A549 (cell line): ENCODE results near the gene TPGS1. TPM values are rescaled to one million over a fixed set of nuclear protein-coding genes. Genes with fewer than 3 reads are reported as not detected.
A peak's percentile ranks its signal among the peaks of the same experiment; 100 is the strongest.

Experiments used
- ATAC-seq, 2 experiments: fragments of 200-7000 bp in 1 of 2; fragments of >200 bp in 1 of 2; cut with Nextera tagmentation in 1 of 2; cut with Tn5 transposase in 1 of 2; 3 replicates each; pipeline versions ENCODE4 v1.8.0 to v1.9.1; 2018 to 2020; ENCODE audit warnings: mild to moderate bottlenecking in 1 of 2, moderate library complexity in 1 of 2
- CTCF ChIA-PET: fragments of 300-600 bp; sonication (Branson Sonifier 250); formaldehyde crosslinking; extraction: SDS; loops from one replicate; lab custom pipeline; 2021; ENCODE audit warnings: antibody characterized with exemption, inconsistent platforms; lab: Yijun Ruan, JAX
- POLR2A ChIA-PET: fragments of 350-600 bp; formaldehyde crosslinking; extraction: SDS; loops from one replicate; lab custom pipeline; 2021; ENCODE audit warnings: antibody characterized with exemption, inconsistent platforms; lab: Yijun Ruan, JAX
- DNase-seq, 2 experiments: peaks; one replicate each; pipeline versions ENCODE4 v3.0.0 to v3.0.0-alpha.2; 2011 to 2016; ENCODE audit warnings: low read depth in 1 of 2, low spot score in 1 of 2
- FAIRE-seq: peaks from 2 replicates; lab custom pipeline; 2011; peaks lifted over from hg19 to GRCh38; lab: Jason Lieb, UNC
- H3K27ac ChIP-seq, 2 experiments: fragments of >200 bp; sonication (Bioruptor Twin); formaldehyde crosslinking; 3 replicates each; pipeline ENCODE4 v1.5.1; 2016 to 2017
- H3K4me1 ChIP-seq: fragments of >200 bp; sonication (Bioruptor Twin); formaldehyde crosslinking; 3 replicates; pipeline ENCODE4 v1.6.1; 2016
- H3K4me2 ChIP-seq: fragments of >200 bp; sonication (Bioruptor Twin); formaldehyde crosslinking; 3 replicates; pipeline ENCODE4 v1.6.1; 2016
- H3K4me3 ChIP-seq: fragments of >200 bp; sonication (Bioruptor Twin); formaldehyde crosslinking; 3 replicates; pipeline ENCODE4 v1.5.1; 2016
- H3K9me3 ChIP-seq: fragments of >200 bp; sonication (Bioruptor Twin); formaldehyde crosslinking; 3 replicates; pipeline ENCODE4 v1.6.1; 2016
- BCL3 ChIP-seq: fragments of >200 bp; sonication (Bioruptor Twin); formaldehyde crosslinking; IDR thresholded peaks from 3 replicates; pipeline ENCODE4 v1.6.1; 2016
- CBX8 ChIP-seq: fragments of 200-600 bp; sonication (generic); IDR thresholded peaks from 2 replicates; pipeline ENCODE4 v1.6.1; 2016
- CTCF ChIP-seq: fragments of >200 bp; sonication (Bioruptor Twin); formaldehyde crosslinking; IDR thresholded peaks from 3 replicates; pipeline ENCODE4 v1.5.1; 2016
- ELK1 ChIP-seq: fragments of 150-350 bp; IDR thresholded peaks from 2 replicates; pipeline ENCODE4 v1.6.1; 2014; ENCODE audit warnings: low read depth, mild to moderate bottlenecking, low read length
- GATA3 ChIP-seq: IDR thresholded peaks from 2 replicates; pipeline ENCODE4 v1.6.1; 2012; ENCODE audit warnings: borderline replicate concordance
- HEYL ChIP-seq: fragments of 250-450 bp; sonication (Bioruptor Pico); IDR thresholded peaks from 2 replicates; pipeline ENCODE4 v1.8.0; 2021; ENCODE audit warnings: mild to moderate bottlenecking, moderate library complexity
- HOXB13 ChIP-seq: fragments of 250-450 bp; sonication (Bioruptor Pico); IDR thresholded peaks from 2 replicates; pipeline ENCODE4 v1.5.0; 2020; ENCODE audit warnings: low read depth, mild to moderate bottlenecking, moderate library complexity
- HOXB5 ChIP-seq: fragments of 250-450 bp; sonication (Bioruptor Pico); IDR thresholded peaks from 2 replicates; pipeline ENCODE4 v1.5.0; 2020; ENCODE audit warnings: mild to moderate bottlenecking, moderate library complexity
- JUN ChIP-seq, 2 experiments: fragments of >200 bp; sonication (Bioruptor Twin); formaldehyde crosslinking; IDR thresholded peaks; 2 replicates in 1 of 2; 3 replicates in 1 of 2; pipeline ENCODE4 v1.6.1; 2016 to 2017
- KDM5A ChIP-seq: fragments of 200-600 bp; sonication (generic); IDR thresholded peaks from 2 replicates; pipeline ENCODE4 v1.6.1; 2016; ENCODE audit warnings: antibody characterized with exemption, mild to moderate bottlenecking
- MYC ChIP-seq: IDR thresholded peaks from 2 replicates; pipeline ENCODE4 v1.6.1; 2012; ENCODE audit warnings: mild to moderate bottlenecking, inconsistent platforms, low read length, improper control_type of control experiment, borderline replicate concordance
- NPAS2 ChIP-seq: fragments of 250-450 bp; sonication (Bioruptor Pico); IDR thresholded peaks from 2 replicates; pipeline ENCODE4 v1.8.0; 2022; ENCODE audit warnings: mild to moderate bottlenecking, moderate library complexity, borderline replicate concordance
- PBX3 ChIP-seq: IDR thresholded peaks from 2 replicates; pipeline ENCODE4 v1.6.1; 2012
- PHF8 ChIP-seq: fragments of 200-600 bp; sonication (generic); IDR thresholded peaks from 2 replicates; pipeline ENCODE4 v1.6.1; 2016; ENCODE audit warnings: low read depth, mild to moderate bottlenecking, antibody characterized with exemption, moderate library complexity, borderline replicate concordance
- POLR2A ChIP-seq: IDR thresholded peaks from 2 replicates; pipeline ENCODE4 v1.6.1; 2012; ENCODE audit warnings: mild to moderate bottlenecking, low read length
- POLR2AphosphoS2 ChIP-seq: conservative IDR thresholded peaks from 2 replicates; pipeline ENCODE4 v1.6.1; 2012; ENCODE audit warnings: low read length, improper control_type of control experiment, inconsistent platforms
- RCOR1 ChIP-seq: fragments of 150-350 bp; IDR thresholded peaks from 2 replicates; pipeline ENCODE4 v1.6.1; 2014; ENCODE audit warnings: antibody characterized with exemption, low read length, low read depth
- REST ChIP-seq: fragments of 200-600 bp; sonication (generic); IDR thresholded peaks from 2 replicates; pipeline ENCODE4 v1.6.1; 2016; ENCODE audit warnings: antibody characterized with exemption, mild to moderate bottlenecking, moderate library complexity
- RNF2 ChIP-seq: fragments of 200-600 bp; sonication (generic); IDR thresholded peaks from 2 replicates; pipeline ENCODE4 v1.6.1; 2016; ENCODE audit warnings: low read depth, mild to moderate bottlenecking, antibody characterized with exemption, moderate library complexity, borderline replicate concordance
- SREBF2 ChIP-seq: fragments of 450-650 bp; IDR thresholded peaks from 2 replicates; pipeline ENCODE4 v1.6.1; 2014; ENCODE audit warnings: mild to moderate bottlenecking, moderate library complexity
- USF2 ChIP-seq: fragments of 450-650 bp; IDR thresholded peaks from 2 replicates; pipeline ENCODE4 v1.6.1; 2014; ENCODE audit warnings: antibody characterized with exemption
- WGBS: methylation state at CpG from one replicate; pipeline ENCODE4 v1.1.6; 2017; ENCODE audit errors: missing lambda C conversion rate; 5-methylcytosine and 5-hydroxymethylcytosine counted together
- polyA minus RNA-seq: library from RNA; depleted of rRNA, polyadenylated mRNA; stranded (reverse); fragments of >200 nt; gene quantifications from 2 replicates; pipeline ENCODE4 v1.2.3, GENCODE V29; 2011; rRNA and poly(A)+ RNA removed
- polyA plus RNA-seq, 4 experiments: library from polyadenylated mRNA; depleted of rRNA in 3 of 4; stranded (reverse); fragments of >200 nt; fragmentation: RNase III in 1 of 4; extraction: RNeasy Plus Mini Kit Qiagen cat#74134 plus additional on column Dnase treatment in 1 of 4; gene quantifications; 2 replicates in 3 of 4; 3 replicates in 1 of 4; pipeline ENCODE4 v1.2.3, GENCODE V29; 2011 to 2017

Gene TPGS1
- polyA plus RNA-seq (2011; rRNA removed) = 2.3 and 2.7 TPM in 2 replicates
- 16.0 and 27.9 TPM in 2 replicates for polyA plus RNA-seq (2012; cell fraction: cytosol; rRNA removed)
- 22.3 and 42.1 TPM in 2 replicates for polyA plus RNA-seq (2012; cell fraction: nucleus; rRNA removed)
- 12.5 to 13.8 TPM (median 13.1 TPM) in 3 replicates for polyA plus RNA-seq (2017; fragmentation: RNase III; extraction: RNeasy Plus Mini Kit Qiagen cat#74134 plus additional on column Dnase treatment)
- polyA minus RNA-seq = 1.1 TPM in 2 replicates

GRCh38 chr19:507286-508203, at the start of gene TPGS1:
TPGS1 (plus strand) TSS chr19:507497; CDS start chr19:507507, 10 bp downstream.
- peak within 1 kb of the TSS; percentile 99 for H3K4me2 ChIP-seq
- peak within 1 kb of the TSS; percentile 99 to 100 for H3K27ac ChIP-seq
- peak; percentile 83 to 88 for ATAC-seq
- DNase-seq = peak in 1 of 2 experiments; percentile 75
- POLR2A ChIA-PET = interaction anchor here (1.4 to 1.6 kb wide), 4 partner anchors 12 to 24 kb away, joined by 3 to 9 read pairs (median 4); partner anchors contain the start of gene CDC34
- peaks cover 4% of the 10 kb centered on the region; the same call in 1 of the 3 replicates for H3K4me1 ChIP-seq
- no peak for TF ChIP-seq USF2
- TF ChIP-seq ELK1 = no peak
- TF ChIP-seq BCL3 = 0 out of 3 replicates have a peak, but pooled peaks have one; percentile 15
- no peak for TF ChIP-seq POLR2AphosphoS2
- TF ChIP-seq HOXB5 (CRISPR knock-in tag) = 0 out of 2 replicates have a peak, but pooled peaks have one; percentile 38
- TF ChIP-seq PHF8 = peak; percentile 77
- no peak for TF ChIP-seq SREBF2
- TF ChIP-seq GATA3 = no peak
- TF ChIP-seq NPAS2 (CRISPR knock-in tag) = no peak
- peak; percentile 60 to 71; a peak in 4 of 5 replicates for TF ChIP-seq JUN (IDR thresholded peaks at IDR 0.05)
- no peak; the same call in 1 of the 2 replicates for TF ChIP-seq PBX3
- TF ChIP-seq CBX8 = no peak
- TF ChIP-seq HOXB13 = 0 out of 2 replicates have a peak, but pooled peaks have one; percentile 35
- TF ChIP-seq RNF2 = no peak
- TF ChIP-seq CTCF = no peak
- no peak for TF ChIP-seq REST
- TF ChIP-seq RCOR1 = no peak
- peak; percentile 55 for TF ChIP-seq POLR2A
- TF ChIP-seq HEYL = no peak
- TF ChIP-seq MYC = no peak
- TF ChIP-seq KDM5A = peak; percentile 80
- WGBS = 4% methylated on average over 27 of the region's 81 CpGs
- CTCF ChIA-PET = interaction anchor here (0.6 to 2.8 kb wide), 13 partner anchors 8 to 119 kb away, joined by 3 to 17 read pairs (median 5); partner anchors contain the start of genes CDC34 and MADCAM1
- peak within 1 kb of the TSS; percentile 99 for H3K4me3 ChIP-seq
- no peak for FAIRE-seq
- H3K9me3 ChIP-seq = no peaks in the 10 kb centered on the region
